Gastroesophageal sphincter (tissue), 4 donors: ENCODE data around the gene DCC. TPM values are rescaled to one million over a fixed set of nuclear protein-coding genes. Genes with fewer than 3 reads are reported as not detected.
"Not testable (repeated sequence)": the region's sequence is repeated elsewhere in the genome, so short reads cannot be mapped to it uniquely, and the experiment has no call there.

Experiments
- ATAC-seq: fragments of 150-250 bp; one replicate; pipeline ENCODE4 v1.9.1; 2016; ENCODE audit warnings: mild to moderate bottlenecking, moderate library complexity
- H3K27ac ChIP-seq, 4 donors: fragments of 200-600 bp; sonication (generic) in 3 of 4; 1 replicate in 3 of 4; 2 replicates in 1 of 4; pipeline ENCODE4 v1.5.1; 2016 to 2019
- H3K27me3 ChIP-seq: fragments of 200-600 bp; sonication (generic); one replicate; pipeline ENCODE4 v1.5.1; 2019
- H3K36me3 ChIP-seq, 2 donors: fragments of 200-600 bp; sonication (generic); one replicate each; pipeline ENCODE4 v1.5.1; 2019; ENCODE audit warnings: control low read depth in 1 of 2
- H3K4me1 ChIP-seq, 3 donors: fragments of 200-600 bp; sonication (generic); 1 replicate in 2 of 3; 2 replicates in 1 of 3; pipeline ENCODE4 v1.5.1; 2016 to 2019; ENCODE audit warnings: control low read depth in 2 of 3
- H3K4me3 ChIP-seq, 2 donors: fragments of 200-600 bp; sonication (generic); one replicate each; pipeline ENCODE4 v1.5.1; 2019; ENCODE audit warnings: mild to moderate bottlenecking in 1 of 2, moderate library complexity in 1 of 2
- H3K9me3 ChIP-seq, 3 donors: fragments of 200-600 bp; sonication (generic); one replicate each; pipeline ENCODE4 v1.5.1; 2017 to 2019; ENCODE audit warnings: control low read depth in 2 of 3
- CTCF ChIP-seq, 4 experiments: fragments of 200-600 bp in 2 of 4; fragments of 450-650 bp in 2 of 4; sonication (generic) in 1 of 4; IDR thresholded peaks; one replicate each; pipeline ENCODE4 v1.5.1; 2017 to 2019; ENCODE audit warnings: antibody characterized with exemption in 4 of 4, mild to moderate bottlenecking in 2 of 4, moderate library complexity in 2 of 4
- EP300 ChIP-seq: sonication (generic); formaldehyde crosslinking; IDR thresholded peaks from one replicate; pipeline ENCODE4 v1.6.1; 2017; ENCODE audit warnings: antibody characterized with exemption, mild to moderate bottlenecking
- POLR2A ChIP-seq, 2 donors: fragments of 450-650 bp; IDR thresholded peaks; one replicate each; pipeline ENCODE4 v1.6.1; 2017; ENCODE audit warnings: antibody characterized with exemption in 2 of 2, mild to moderate bottlenecking in 2 of 2, moderate library complexity in 1 of 2
- POLR2AphosphoS5 ChIP-seq: sonication (generic); formaldehyde crosslinking; IDR thresholded peaks from one replicate; pipeline ENCODE4 v1.6.1; 2017; ENCODE audit warnings: antibody characterized with exemption
- WGBS, 2 donors: methylation state at CpG; one replicate each; pipeline ENCODE4 v1.1.5; 2018; ENCODE audit warnings: low coverage in 1 of 2; 5-methylcytosine and 5-hydroxymethylcytosine counted together
- total RNA-seq, 4 donors: library from RNA; depleted of rRNA; stranded (reverse); fragments of >200 nt; gene quantifications; one replicate each; pipeline ENCODE4 v1.1.0, GENCODE V29; 2016

DCC gene
- total RNA-seq, 4 donors from 2014 or later: 0.13 to 0.54 (median 0.47) TPM; not detected in 1

GRCh38 chr18:53509886-53510285, 1169.9 kb downstream of the DCC start:
- Histone ChIP-seq H3K27ac (no peak overlapping the region), H3K4me1 (no peaks in the 10 kb centered on the region), H3K4me3 (no peak overlapping the region), H3K9me3 (no peaks in the 10 kb centered on the region), H3K27me3 (no peaks in the 10 kb centered on the region), H3K36me3 (no peaks in the 10 kb centered on the region)
- no peak for ATAC-seq
- TF ChIP-seq CTCF (IDR thresholded peaks at IDR 0.05): no peak
- TF ChIP-seq EP300: no peak
- TF ChIP-seq POLR2A (IDR thresholded peaks at IDR 0.05): no peak
- TF ChIP-seq POLR2AphosphoS5: no peak
- 68 to 79% methylated on average over 2 of the region's 2 CpGs for WGBS, 2 donors

GRCh38 chr18:53511725-53512124, 1171.7 kb downstream of the DCC start:
- H3K36me3 ChIP-seq, H3K4me3 ChIP-seq, H3K27ac ChIP-seq, H3K27me3 ChIP-seq, H3K4me1 ChIP-seq, ATAC-seq, H3K9me3 ChIP-seq: not testable (repeated sequence)
- 100% methylated on average over 1 of the region's 15 CpGs; no CpG with 5 or more reads in 1 of the 2 donors for WGBS, 2 donors

- Histone ChIP-seq H3K4me3 (no peak overlapping the region), H3K9me3 (no peaks in the 10 kb centered on the region), H3K27ac (no peak overlapping the region), H3K27me3 (no peaks in the 10 kb centered on the region), H3K36me3 (no peaks in the 10 kb centered on the region), H3K4me1 (no peaks in the 10 kb centered on the region)
- 76 to 94% methylated on average over 7 of the region's 7 CpGs for WGBS, 2 donors
- ATAC-seq: no peak
- no peak for TF ChIP-seq EP300
- no peak for TF ChIP-seq POLR2AphosphoS5
- TF ChIP-seq CTCF (IDR thresholded peaks at IDR 0.05): no peak
- no peak for TF ChIP-seq POLR2A (IDR thresholded peaks at IDR 0.05)
Observed at GRCh38 chr18:53521068-53521467, 1181.1 kb downstream of the DCC start.

GRCh38 chr18:53526101-53526870, 1186.3 kb downstream of the DCC start:
- Histone ChIP-seq H3K4me3 (no peak overlapping the region), H3K9me3 (no peaks in the 10 kb centered on the region), H3K27ac (no peak overlapping the region), H3K4me1 (no peaks in the 10 kb centered on the region), H3K36me3 (no peaks in the 10 kb centered on the region), H3K27me3 (no peaks in the 10 kb centered on the region)
- 64% methylated on average over 4 of the region's 4 CpGs for WGBS, 2 donors
- no peak for TF ChIP-seq EP300
- TF ChIP-seq CTCF (IDR thresholded peaks at IDR 0.05): no peak
- TF ChIP-seq POLR2AphosphoS5: no peak
- TF ChIP-seq POLR2A (IDR thresholded peaks at IDR 0.05): no peak
- no peak for ATAC-seq

GRCh38 chr18:53527365-53527764, 1187.4 kb downstream of the DCC start:
- Histone ChIP-seq H3K9me3 (no peaks in the 10 kb centered on the region), H3K36me3 (no peaks in the 10 kb centered on the region), H3K4me1 (no peaks in the 10 kb centered on the region), H3K4me3 (no peak overlapping the region), H3K27ac (no peak overlapping the region), H3K27me3 (no peaks in the 10 kb centered on the region)
- TF ChIP-seq POLR2AphosphoS5 (no peak), EP300 (no peak), POLR2A (IDR thresholded peaks at IDR 0.05) (no peak), CTCF (IDR thresholded peaks at IDR 0.05) (no peak)
- no peak for ATAC-seq
- 73 to 84% methylated on average over 2 of the region's 2 CpGs for WGBS, 2 donors
